ENCODE results near the gene DLEU7.

The DLEU7 gene

DNA sequence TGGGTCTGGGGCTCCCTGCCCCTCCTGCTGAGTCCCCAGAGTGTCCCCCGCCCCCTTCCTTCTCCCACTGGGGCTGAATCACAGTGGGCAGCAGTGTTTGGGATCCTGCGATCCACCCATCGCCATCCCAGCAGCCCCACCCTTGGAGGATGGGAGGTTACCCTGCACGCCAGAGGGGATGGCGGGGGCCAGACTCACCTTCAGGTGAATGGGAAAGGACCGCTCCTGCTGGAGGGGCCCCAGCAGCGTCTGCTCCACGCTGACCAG lies 569 bp downstream of the DLEU7 start:
- no peak for FAIRE-seq
- no peak for DNase-seq (ENCODE audit: insufficient read length, low spot score)
- TF ChIP-seq, protein P1, sequence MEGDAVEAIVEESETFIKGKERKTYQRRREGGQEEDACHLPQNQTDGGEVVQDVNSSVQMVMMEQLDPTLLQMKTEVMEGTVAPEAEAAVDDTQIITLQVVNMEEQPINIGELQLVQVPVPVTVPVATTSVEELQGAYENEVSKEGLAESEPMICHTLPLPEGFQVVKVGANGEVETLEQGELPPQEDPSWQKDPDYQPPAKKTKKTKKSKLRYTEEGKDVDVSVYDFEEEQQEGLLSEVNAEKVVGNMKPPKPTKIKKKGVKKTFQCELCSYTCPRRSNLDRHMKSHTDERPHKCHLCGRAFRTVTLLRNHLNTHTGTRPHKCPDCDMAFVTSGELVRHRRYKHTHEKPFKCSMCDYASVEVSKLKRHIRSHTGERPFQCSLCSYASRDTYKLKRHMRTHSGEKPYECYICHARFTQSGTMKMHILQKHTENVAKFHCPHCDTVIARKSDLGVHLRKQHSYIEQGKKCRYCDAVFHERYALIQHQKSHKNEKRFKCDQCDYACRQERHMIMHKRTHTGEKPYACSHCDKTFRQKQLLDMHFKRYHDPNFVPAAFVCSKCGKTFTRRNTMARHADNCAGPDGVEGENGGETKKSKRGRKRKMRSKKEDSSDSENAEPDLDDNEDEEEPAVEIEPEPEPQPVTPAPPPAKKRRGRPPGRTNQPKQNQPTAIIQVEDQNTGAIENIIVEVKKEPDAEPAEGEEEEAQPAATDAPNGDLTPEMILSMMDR (IDR thresholded peaks at IDR 0.05; ENCODE audit: insufficient read depth, missing control alignments) = no peak

DNA sequence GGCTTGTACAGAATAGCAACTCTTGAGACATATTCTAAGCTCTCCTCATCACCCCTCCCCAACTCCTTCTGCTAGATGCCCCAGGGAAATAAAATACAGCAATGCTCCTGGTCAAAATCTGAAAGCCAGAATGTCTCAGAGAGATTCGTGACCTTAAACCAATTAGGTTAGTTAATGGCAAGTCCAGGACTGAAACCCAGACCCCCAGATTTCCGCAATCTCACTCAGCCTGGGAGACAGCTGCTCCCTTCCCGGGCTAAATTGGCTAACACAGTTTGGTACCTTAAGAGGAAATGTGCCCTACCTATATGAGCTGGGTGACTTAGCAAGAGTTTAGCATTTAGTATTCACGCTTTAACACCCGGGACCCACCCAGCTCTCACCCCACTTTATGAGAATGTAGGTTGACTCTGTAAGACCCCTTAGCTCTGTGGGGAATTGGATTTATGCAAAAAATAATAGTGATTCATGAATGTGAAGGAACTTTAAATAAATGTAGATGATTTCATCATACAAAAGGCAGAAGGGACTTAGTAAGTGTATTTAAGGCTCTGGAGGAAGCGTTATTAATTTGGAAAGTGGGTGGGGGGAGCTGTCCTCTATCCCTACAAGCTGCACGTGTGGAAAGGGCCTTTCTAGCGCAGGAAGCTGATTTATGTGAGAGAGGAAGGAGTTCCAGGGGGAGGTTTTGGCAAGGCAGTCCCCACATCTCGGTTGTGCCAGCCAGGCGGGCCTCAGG lies 1.1 kb downstream of the DLEU7 start:
- FAIRE-seq = no peak

DNA sequence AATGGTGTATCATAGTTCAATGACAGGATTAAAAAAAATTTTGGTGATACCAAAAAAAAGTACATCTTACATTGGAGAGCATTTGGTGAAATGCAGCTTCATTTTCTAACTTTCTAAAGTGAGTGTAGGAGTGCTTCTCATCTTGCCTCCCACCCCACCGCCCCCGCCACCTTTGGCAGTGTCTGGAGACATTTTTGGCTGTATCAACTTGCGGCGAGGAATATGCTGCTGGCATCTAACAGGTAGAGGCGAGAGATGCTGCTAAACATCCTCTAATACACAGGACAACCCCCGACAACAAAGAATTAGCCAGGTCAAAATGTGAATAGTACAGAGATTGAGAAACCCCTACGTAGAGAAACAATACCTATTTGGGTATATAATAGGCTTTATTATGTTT lies 1.7 kb downstream of the DLEU7 start:
- no peak for FAIRE-seq
- no peak for DNase-seq (ENCODE audit: insufficient read length, low spot score)
- TF ChIP-seq, protein P1 (IDR thresholded peaks at IDR 0.05; ENCODE audit: insufficient read depth, missing control alignments) = no peak

More for the DNA sequence above, 1.1 kb downstream of the DLEU7 start:
- TF ChIP-seq, protein P1 (IDR thresholded peaks at IDR 0.05; ENCODE audit: insufficient read depth, missing control alignments) = no peak
- no peak for DNase-seq (ENCODE audit: insufficient read length, low spot score)

- no peak for FAIRE-seq
- TF ChIP-seq, protein P1 (IDR thresholded peaks at IDR 0.05; ENCODE audit: insufficient read depth, missing control alignments) = no peak
- no peak for DNase-seq (ENCODE audit: insufficient read length, low spot score)
These were observed 3.2 kb downstream of the DLEU7 start for GRCh38 chr13:50840284-50840683.

DNA sequence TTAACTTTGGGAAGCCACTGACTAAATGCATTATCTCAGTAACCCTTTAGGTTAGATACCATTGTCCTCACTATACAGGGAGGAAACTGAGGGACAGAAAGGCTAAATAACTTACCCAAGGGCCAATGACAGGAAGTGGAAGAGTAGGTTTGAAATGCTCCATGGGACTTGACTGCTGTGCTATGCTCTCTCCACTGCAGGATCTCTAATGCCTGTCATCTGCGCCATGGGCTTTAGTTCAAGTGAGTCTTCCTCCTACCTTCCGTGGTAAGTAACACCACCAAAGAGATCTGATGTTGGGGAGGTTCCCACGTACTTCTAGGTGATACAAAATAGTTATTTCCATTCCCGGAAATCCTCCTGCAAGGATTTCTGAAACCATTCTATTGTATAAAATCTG lies 3.7 kb downstream of the DLEU7 start:
- TF ChIP-seq, protein P1 (IDR thresholded peaks at IDR 0.05; ENCODE audit: insufficient read depth, missing control alignments) = no peak
- DNase-seq (ENCODE audit: insufficient read length, low spot score) = no peak
- no peak for FAIRE-seq

DNA sequence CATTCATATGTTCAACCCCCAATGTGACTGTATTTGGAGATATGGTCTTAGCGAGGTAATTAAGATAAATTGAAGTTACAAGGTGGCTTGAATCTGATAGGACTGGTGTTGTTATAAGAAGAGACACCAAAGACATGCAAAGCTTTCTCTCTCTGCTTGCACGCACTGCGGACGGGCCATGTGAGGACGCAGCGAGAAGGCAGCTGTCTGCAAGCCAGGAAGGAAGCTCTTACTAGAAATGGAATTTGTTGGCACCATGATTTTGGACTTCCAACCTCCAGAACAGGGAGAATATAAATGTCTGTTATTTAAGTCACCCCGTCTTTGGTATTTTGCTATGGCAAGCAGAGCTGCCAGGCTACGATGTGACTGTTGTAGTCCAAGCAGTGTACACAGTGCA lies 4.8 kb downstream of the DLEU7 start:
- no peak for FAIRE-seq
- no peak for DNase-seq (ENCODE audit: insufficient read length, low spot score)
- TF ChIP-seq, protein P1 (IDR thresholded peaks at IDR 0.05; ENCODE audit: insufficient read depth, missing control alignments) = no peak

- FAIRE-seq (no peak), DNase-seq (ENCODE audit: insufficient read length, low spot score) (no peak)
- TF ChIP-seq, protein P1 (IDR thresholded peaks at IDR 0.05; ENCODE audit: insufficient read depth, missing control alignments) = no peak
These were observed 5.5 kb downstream of the DLEU7 start for GRCh38 chr13:50838031-50838430.

Data from D721Med (cell line).